ENCODE measurements around the gene CNTFR.

Gene CNTFR

DNA sequence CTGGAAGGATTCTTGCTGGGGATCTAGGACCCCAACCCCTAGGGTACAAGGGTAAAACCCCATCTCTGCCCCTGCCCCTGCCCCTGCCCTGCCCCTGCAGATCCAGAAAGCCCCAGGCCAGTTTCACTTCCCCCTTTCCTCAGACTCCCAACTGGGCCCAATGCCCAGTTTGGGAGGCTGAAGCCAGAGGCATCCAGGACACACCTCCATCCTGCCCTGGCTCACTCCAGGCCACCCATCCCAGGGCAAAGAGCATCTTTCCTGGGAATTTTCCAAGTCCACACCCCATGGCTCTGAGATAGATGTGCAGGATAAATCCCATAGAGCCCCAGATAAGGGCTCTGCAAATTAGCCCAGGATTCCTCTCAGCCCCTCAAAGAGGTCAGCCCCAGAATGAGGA is 17.4 kb downstream of the CNTFR start:
- DNase-seq, result no peak

DNA sequence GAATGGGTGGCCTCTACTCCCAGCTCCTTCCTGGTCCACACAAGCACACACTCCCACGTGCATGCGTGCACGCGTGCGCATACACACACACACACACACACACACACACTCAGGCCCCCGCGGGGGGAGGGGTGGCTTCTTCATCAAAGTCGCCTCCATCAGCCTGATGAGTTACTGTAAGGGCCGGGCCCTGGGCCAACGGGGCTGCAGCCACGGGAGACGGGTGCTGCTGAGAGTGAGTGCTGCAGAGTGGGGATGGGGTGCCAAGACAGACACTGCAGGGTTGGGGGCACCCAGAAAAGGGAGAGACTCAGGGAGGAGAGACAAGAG is 18.1 kb downstream of the CNTFR start:
- DNase-seq, result no peak

DNA sequence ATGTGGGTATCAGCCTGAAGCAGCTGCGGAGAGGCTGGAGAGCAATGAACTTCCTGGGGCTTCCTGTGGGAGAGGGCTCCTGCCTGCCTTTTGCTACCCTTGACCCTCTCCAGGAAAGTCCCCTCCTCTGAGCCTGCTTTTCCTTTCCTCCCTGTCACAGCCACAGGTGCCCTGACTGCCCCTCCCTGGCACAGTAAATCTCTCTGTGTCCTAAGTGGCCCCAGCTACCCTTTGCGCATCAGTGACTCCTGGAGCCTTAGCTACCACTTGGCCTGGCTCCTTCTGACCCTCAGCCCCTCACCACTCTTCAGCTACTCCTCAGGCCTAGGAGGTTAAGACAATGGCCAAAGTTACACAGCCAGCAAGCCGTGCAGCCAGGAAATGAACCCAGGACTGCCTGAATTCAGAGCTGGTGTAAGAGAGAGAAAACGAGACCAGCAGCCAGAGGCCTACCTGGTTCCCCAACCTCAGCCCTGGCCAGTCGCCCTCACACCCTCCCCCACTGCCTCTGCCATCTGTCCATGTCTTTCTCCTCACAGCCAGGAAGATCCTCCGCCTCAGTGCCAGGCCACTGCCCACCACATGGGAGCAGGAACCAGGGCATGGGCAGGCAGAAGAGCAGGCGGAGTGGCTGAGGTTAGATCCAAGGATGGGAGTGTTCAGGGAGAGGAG is 18.6 kb downstream of the CNTFR start:
- DNase-seq, result no peak

DNA sequence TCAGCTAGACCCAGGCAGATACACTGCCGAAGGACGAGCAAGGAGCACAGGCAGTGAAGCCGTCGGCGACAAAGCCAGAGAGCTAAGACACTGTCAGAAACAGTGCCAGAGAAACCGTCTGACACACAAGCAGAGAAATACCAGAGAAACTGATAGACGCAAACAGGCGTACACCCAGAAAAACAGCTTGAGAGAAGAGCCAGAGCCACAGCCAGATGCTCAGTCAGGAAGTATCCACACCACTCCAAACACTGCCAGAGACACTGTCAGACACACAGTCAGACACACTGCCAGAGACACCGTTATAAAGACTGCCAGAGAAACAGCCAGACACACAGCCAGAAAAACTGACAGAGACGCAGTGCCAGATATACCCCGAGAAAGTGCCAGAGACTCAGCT is 19.1 kb downstream of the CNTFR start:
- no peak for DNase-seq

DNA sequence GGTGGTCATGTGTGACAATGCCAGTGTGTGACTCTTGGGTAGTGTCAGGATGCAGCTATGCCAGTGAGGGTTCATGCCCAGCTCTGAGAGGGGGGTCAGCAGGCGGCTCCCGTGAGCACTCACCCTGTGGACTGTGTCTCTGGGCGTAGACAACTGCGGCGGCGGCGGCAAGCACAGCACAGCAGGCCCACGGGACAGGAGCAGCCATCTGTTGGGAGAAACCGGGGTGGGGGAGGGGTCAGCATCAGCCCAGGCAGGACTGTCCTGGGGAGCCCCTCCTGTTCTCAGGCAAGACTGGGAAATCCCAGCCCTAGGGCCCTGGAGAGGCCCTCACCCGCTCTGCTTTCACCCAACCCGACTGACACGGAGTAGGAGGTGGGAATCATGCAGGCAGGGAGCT is 20.8 kb downstream of the CNTFR start:
- no peak for DNase-seq

DNA sequence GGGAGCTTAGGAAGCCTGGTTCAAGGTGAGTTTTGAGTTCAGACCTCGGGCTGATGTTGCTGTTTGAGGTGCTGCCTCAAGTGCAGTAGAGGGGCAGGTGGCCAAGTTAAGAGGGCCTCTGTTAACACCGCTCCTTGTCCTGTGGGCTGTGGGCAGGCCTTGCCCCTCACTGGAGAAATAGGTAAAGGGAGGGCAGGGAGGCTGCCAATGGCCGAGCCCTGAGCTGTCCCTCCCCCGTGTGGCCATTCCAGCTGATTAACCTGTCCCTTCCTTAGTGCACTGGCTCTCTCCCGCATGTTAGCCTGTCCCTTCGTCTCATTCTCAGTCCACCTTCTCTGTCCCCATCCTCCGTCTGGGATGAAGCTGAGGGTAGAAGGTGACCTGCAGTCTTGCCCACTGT is 21.4 kb downstream of the CNTFR start:
- DNase-seq, result no peak

DNA sequence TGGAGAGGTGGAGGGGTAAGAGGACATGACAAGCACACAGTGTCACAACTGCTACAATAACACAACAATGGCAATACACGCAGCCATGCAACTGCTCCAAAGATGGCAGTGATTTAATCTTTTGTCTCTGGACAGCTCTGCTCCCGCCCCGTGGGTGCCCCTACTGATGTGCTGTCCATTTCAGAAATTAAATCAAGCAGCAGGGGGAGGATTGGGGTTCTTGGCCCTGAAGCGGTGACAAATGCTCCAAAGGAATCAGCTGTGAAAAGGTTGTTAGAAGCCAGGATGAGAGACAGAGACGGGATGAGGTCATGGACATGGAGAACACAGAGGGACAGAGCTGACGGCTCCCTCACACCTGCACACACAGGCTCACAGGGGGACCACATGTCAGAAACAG is 22.6 kb downstream of the CNTFR start:
- no peak for DNase-seq

DNA sequence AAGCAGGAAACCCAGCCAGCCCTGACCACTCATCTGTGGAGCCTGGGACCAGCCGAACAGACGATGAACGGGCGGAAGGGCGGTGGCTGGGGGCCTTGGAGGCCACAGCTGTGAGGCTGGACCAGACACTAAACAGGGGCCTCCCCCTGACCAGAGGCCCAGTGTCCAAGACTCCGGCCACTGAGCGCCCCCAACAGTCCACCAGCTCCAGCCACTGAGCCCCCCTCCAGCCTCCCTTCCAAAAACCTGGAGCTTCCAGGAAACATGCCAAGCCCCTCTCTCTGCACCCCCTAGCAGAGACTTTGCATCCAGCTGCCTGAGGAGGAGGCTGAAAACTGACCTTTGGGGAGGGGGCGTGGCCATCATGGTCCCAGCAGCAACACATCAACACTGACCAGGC is 23.2 kb downstream of the CNTFR start:
- DNase-seq, result no peak

DNA sequence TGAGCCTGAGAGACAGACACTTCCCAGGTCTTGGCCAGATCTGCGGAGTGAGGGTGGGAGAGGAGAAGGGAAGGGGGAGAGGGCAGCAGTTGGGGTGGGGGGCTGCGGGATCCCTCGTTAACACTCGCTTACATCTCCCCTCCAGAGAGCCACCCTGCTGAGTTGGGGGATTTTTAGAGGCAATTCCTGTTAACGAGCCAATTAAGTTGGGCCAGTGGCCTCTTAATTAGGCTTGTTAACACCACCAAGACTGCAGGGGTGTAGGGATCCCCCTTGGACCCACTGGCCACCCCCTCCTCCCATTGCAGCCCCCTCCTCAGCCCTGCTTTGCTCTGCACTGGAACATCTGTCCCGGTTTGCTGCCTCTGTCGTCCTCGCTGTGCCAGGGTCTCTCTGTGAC is 23.7 kb downstream of the CNTFR start:
- DNase-seq, result no peak

DNA sequence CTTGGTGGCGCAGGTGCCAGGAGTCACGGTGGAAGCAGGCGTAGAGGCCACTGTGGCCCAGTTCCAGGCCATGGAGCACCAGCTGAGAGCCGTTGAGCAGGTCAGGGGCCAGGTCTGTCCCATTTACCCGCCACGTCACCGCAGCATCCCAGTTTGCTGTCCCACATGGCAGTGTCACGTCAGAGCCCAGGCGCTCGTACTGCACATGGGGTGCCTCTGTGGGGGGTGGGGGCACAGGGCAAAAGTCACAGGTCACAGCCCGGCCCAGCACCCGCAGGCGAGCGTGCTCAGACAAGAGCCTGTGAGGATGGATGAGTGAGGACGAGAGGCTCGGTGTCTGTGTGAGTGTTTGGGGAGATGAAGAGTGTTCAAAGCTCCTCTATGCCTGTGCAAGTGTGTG is 24.9 kb downstream of the CNTFR start:
- DNase-seq, result no peak

DNA sequence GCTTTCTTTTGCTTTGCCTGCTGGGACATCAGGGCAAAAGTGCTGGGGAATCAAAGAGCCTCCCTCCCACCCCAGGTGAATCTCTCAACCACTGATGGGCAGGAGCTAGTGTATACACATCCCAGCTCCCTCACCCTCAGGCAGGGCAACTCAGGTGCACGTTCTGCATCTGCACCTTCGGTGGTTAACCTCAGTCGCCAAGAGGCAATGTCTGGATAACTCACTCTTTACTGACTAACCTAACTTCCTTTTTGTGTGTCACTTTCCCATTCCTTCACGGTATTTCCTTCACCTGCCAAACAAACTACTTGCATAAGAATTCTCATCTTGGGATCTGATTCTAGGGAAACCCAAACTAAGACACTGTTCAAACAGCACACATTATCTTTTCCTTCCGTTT is 26.3 kb downstream of the CNTFR start:
- no peak for DNase-seq

DNA sequence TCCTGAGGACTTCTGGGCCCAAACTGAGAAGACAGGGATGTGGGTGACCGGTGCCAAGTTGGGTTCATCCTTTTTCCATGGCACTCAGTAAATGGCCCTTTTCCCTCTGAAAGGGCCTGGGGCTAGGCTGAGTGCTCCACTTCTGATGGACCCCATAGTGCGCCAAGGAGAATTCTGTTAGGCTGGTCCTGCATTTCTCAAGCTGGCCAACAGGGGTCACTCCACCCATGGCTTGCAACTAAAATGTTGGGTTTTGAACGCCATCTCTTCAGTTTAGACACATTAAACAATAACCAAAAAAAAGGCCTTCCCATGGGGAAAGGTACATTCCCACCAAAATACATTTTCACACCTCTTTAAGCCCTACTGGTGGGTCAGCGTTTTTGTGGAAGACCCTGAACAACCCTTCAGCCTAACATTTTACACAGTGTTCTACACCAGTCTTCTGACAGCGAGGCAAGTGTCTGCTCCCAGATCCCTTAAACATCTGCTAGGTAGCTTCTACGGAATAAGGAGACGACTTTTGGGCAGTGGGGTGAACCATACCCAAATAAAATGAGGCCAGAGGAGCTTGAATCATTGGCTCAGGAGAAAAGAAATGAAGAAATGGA is 27.3 kb downstream of the CNTFR start:
- DNase-seq, result no peak

DNA sequence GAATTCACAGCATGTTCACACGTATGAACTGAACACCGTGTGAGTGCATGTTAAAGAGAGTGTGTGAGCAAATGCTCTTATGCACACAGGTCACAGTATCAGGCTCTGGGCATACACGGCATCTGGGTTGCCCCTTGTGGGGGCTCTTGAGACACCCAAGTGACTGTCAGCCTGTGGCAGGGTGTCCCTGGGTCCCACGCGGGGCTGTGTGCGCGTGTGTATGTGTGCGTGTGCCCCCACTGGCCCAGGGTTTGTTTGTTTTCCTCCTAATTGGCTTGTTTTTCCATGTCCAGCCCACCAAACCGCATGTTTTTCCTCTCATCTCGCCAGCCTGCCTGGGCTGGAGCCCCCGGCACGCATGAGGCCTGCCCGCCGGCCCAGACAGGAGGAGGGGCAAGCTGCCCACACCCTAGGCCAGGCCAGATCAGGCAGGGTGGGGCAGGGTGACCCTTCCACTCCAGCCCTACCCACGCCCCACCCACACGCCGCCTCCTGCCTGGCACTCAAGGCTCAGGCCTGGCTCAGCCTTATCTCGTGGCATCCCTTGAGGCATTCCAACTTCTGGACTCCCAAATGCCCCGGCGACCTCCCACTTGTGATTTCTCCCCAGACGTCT is 28.8 kb downstream of the CNTFR start:
- DNase-seq, result no peak

DNA sequence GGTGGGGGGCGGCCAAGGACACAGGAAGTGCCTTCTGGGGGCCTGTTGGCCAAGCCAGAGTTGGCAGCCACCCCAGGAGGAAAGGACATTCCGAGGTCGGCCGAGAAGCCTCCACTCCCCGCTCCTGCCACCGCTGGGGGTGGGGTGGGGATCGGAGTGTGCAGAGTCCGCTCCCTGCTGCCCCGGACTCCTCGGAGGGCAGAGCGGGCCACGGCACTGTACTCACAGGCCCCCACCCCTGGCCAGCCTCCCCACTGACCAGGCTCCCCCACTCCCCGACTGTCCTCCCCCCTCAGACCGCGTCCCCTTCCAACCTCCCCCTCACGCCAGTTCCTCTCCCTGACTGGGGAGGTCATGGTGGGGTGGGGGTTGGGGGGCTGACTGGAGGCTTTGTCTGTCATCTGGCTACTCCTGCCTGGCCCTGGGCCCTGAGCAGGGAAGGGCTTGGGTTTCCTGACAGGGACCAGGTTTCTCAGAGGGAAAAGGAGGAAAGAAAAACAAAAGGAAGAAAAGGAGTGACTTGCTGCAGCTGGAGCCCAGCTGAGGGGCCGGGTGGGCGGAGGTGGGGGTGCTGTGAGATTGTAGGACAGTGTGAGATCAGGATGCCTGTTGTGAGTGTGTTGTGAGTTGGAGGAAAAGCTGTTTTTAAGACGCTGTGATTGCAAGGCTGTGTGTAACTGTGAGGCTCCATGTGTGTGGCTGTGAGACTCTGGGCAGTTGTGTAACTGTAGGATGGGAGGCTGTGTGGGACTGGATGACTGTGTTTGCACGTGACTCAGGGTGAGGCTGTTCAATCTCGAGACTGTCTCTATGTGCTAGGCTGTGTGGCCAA is 29.7 kb downstream of the CNTFR start:
- DNase-seq, result no peak

DNA sequence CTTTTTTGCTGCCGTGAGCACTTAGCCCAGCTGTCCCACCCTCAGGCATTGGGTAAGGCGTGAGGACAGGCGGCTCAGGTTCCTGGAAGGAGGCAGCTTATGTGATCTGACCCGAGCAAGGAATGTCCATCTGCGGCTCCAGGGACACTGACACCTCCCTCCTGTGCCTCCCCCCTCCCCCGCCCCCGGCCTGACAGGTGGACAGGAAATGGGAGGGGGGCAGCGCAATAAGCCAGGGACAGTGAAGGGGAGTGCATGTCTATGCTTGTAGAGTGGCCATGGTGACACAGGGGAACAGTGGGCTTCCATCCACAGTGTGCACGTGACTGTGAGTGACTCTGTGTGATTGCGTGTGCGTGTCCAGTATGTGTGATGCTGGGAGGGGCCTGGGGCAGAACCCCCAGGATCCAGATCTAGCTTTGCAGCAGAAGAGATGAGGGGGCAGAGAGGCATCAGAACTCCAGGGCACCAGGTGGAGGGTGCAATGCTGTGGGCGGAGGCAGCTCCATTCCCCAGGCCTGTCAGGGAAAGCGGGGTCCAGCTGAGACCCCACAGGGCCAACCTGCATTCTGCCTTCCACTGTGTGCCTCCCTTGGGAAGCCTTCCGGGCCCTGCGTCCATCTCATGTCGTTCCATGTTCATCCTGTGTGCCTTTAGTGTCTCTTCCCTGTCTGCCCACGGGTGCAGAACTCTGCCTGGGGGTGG is 30.5 kb downstream of the CNTFR start:
- DNase-seq, result no peak

DNA sequence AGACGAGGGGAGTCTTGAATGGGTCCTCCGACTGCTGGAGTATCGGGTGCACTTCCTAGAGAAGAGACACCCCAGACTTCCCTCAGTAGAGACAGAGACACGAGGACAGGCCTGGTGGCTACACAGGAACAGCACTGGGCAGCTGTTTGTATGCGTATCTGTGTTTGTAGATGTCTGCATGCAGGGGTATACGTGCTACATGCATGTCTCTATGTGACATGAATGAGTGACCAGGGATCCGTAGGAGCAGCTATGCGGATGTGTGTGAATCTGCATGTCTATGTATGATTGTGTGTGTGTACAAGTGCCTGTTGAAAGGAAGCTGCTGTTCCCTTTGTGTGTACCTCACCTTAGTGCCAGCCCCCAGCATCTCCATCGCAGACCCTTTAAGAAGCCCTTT is 31.2 kb downstream of the CNTFR start:
- no peak for DNase-seq

DNA sequence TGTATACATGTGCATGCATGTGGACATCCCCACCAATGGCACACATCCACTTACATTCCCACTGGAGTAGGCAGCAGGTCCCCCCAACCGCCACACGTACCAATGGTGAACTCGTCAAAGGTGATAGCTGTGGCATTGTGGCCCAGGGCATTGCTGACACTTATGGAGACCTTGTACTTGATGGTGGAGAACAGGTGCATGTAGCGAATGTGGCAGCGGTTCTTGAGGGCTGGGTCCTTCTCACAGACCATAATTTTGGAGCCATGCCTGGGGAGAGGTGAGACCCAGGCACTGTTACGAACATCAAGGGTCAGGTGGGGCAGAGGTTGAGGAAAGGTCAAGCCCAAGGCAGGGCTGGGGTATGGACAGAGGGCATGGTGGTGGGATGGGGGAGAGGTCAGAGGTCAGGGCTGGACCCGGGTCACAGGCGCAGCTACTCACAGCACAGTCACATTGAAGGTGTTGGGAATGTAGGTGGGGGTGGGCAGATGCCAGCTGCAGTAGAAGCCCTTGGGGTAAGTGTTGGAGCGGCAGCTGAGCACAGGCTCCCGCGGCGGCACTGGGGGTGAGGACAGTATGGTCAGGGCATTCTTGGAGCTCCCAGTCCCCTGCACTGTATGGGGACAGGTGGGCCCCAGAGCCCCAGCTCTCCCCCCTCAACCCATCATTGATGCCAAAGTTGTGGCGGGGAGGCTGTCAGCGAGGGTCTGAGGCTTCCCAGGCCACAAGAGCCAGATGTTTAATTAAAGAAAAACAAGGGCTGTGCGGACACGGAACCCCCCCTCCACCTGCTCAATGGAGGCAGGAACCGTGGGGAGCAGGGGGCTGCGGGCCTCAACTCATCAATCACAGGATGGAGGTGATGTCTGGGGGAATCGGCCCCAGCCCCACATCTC is 31.9 kb downstream of the CNTFR start:
- no peak for DNase-seq

DNA sequence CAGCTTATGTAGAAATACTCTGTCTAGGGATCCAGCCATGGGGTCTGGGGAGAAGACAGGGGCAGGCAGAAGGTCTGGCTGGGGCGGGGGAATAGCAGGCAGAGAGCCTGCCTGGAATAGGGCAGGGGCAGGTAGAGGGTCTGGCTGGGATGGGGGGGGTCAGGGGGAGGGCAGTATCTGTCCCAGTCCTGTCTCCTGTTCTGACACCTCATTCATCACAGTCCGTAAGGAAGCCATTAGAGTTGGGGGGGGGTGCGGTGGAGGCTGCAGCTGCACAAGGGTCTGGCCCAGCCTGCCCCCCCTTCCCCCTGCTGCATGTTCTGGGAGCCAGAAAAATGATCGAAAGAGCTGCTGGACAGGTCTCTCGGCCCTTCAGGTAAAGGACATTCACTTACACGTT is 32.6 kb downstream of the CNTFR start:
- no peak for DNase-seq

DNA sequence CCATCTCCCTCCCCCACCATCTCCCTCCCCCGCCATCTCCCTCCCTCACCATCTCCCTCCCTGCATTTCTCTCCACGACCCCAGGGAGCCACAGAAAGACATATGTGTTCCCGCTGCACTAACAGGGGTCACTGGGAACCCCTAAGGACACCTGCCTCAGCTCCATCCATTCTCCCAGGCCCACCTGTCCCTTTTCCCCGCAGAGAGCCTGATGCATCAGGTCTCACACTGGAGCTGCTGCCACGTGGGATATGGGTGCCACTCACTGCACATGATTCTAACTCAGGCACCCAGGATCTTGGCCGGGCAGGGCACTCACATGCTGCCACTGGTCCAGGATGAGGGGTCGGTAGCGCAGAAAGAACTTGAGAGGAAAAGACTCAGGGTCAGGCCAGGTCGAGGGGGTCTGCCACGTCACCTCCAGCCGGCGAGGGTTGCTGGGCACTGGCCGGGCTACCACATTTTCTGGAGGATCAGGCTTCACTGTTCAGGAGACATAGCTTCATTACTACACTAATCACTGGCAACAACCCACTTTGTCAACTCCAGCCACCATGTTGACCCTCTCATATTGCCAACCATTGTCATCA is 33.5 kb downstream of the CNTFR start:
- DNase-seq, result no peak

DNA sequence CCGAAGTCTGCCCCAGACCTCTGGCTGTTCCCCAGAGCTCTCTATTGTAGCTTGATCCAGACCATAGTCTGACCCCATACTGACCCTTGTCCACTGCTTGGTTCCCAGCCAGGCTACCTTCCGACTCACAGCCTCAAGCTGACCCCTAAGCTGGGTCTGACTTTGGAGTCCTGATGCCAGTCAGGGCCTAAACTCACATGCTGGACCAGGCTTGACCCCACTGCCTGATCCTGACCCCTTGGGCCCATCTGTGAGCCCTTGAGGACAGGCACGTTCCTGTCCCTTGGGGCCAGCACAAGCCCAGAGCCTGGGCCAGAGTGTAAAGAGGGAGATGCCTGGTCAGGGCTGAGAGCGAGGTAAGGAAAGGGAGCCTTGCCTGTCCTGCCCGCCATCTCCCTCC is 34.0 kb downstream of the CNTFR start:
- no peak for DNase-seq

DNA sequence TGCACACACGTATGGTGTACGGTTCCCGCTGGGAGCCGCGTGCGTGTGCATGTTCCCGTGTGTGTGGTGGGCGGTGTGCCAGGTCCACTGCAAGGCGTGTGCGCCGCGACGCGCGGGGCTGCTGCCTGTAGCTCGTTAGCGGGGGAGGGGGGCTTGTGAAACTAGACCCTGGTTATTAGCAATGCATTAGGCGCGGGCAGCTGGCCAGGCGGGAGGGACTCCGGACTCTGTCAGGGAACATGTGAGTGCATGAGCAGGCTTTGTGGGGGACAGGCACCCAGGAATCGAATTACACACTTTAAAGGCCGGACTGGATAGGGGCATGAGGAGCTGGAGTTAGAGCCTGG is 34.5 kb downstream of the CNTFR start:
- no peak for DNase-seq

Measured in stimulated activated naive CD4-positive, alpha-beta T cell (primary cell).